BLaER1 treated with 17β-estradiol and CSF1 and Interleukin-3, amounts not matched to agents 10 nM and 100 nM (cell line): Measurements from ENCODE around the gene AKR1C2.
A peak's percentile ranks its signal among the peaks of the same experiment; 100 is the strongest.
"Not testable (repeated sequence)": the region's sequence is repeated elsewhere in the genome, so short reads cannot be mapped to it uniquely, and the experiment has no call there.

Source experiments
- H3K27ac ChIP-seq, 11 experiments: shearing (Covaris generic); formaldehyde crosslinking; 2 replicates each; pipeline ENCODE4 v1.8.1; 2022
- H3K27me3 ChIP-seq, 11 experiments: shearing (Covaris generic); formaldehyde crosslinking; 2 replicates each; pipeline ENCODE4 v1.8.1; 2022
- H3K36me3 ChIP-seq, 11 experiments: shearing (Covaris generic); formaldehyde crosslinking; 2 replicates each; pipeline ENCODE4 v1.8.1; 2022
- H3K4me1 ChIP-seq, 10 experiments: shearing (Covaris generic); formaldehyde crosslinking; 2 replicates each; pipeline ENCODE4 v1.8.1; 2022
- H3K4me2 ChIP-seq, 11 experiments: shearing (Covaris generic); formaldehyde crosslinking; 2 replicates each; pipeline ENCODE4 v1.8.1; 2022
- H3K4me3 ChIP-seq, 10 experiments: shearing (Covaris generic); formaldehyde crosslinking; 2 replicates each; pipeline ENCODE4 v1.8.1; 2022
- H3K9ac ChIP-seq, 11 experiments: shearing (Covaris generic); formaldehyde crosslinking; 2 replicates each; pipeline ENCODE4 v1.8.1; 2022
- H3K9me3 ChIP-seq, 11 experiments: shearing (Covaris generic); formaldehyde crosslinking; replicated peaks in 1 of 11; 2 replicates each; pipeline ENCODE4 v1.8.1; 2022
- H4K20me1 ChIP-seq, 11 experiments: shearing (Covaris generic); formaldehyde crosslinking; 2 replicates each; pipeline ENCODE4 v1.8.1; 2022
- Cebpa-rat ChIP-seq, 11 experiments: shearing (Covaris generic); IDR thresholded peaks; 2 replicates each; pipeline ENCODE4 v1.8.1; 2022

Gene AKR1C2

GRCh38 chr10:4990217-4990616 lies 13.4 kb downstream of the AKR1C2 start:
- peaks cover 0 to 6% (median 0%) of the 10 kb centered on the region in 11 experiments; a peak in 2 of 22 replicates for H3K9me3 ChIP-seq
- H3K36me3 ChIP-seq = no peaks in the 10 kb centered on the region
- H3K4me1 ChIP-seq = no peaks in the 10 kb centered on the region
- no peak overlapping the region for H3K27ac ChIP-seq
- TF ChIP-seq Cebpa-rat (IDR thresholded peaks at IDR 0.05) = no peak
- no peak overlapping the region for H3K9ac ChIP-seq
- no peak overlapping the region for H3K4me3 ChIP-seq
- H3K4me2 ChIP-seq = no peak overlapping the region
- H3K27me3 ChIP-seq = no peaks in the 10 kb centered on the region
- no peaks in the 10 kb centered on the region for H4K20me1 ChIP-seq

- not testable (repeated sequence) for H3K4me1 ChIP-seq, H3K36me3 ChIP-seq, H4K20me1 ChIP-seq, H3K4me2 ChIP-seq, H3K9ac ChIP-seq, H3K27ac ChIP-seq, H3K4me3 ChIP-seq, H3K9me3 ChIP-seq, H3K27me3 ChIP-seq
Observed at GRCh38 chr10:4988000-4988641, 15.5 kb downstream of the AKR1C2 start.

- Histone ChIP-seq H4K20me1 (no peaks in the 10 kb centered on the region), H3K27me3 (no peaks in the 10 kb centered on the region), H3K4me2 (no peak overlapping the region), H3K27ac (no peak overlapping the region), H3K36me3 (no peaks in the 10 kb centered on the region), H3K9ac (no peak overlapping the region), H3K4me1 (peaks cover 0 to 7% (median 3%) of the 10 kb centered on the region in 10 experiments; a peak in 7 of 20 replicates), H3K9me3 (peaks cover 0 to 6% (median 0%) of the 10 kb centered on the region in 11 experiments; a peak in 2 of 22 replicates), H3K4me3 (no peak overlapping the region)
- no peak for TF ChIP-seq Cebpa-rat (IDR thresholded peaks at IDR 0.05)
Observed at GRCh38 chr10:4984971-4985594, 18.6 kb downstream of the AKR1C2 start.

- no peaks in the 10 kb centered on the region for H3K36me3 ChIP-seq
- peaks cover 0 to 7% (median 3%) of the 10 kb centered on the region in 10 experiments; a peak in 7 of 20 replicates for H3K4me1 ChIP-seq
- no peaks in the 10 kb centered on the region for H3K27me3 ChIP-seq
- no peak overlapping the region for H3K4me2 ChIP-seq
- H4K20me1 ChIP-seq = no peaks in the 10 kb centered on the region
- H3K4me3 ChIP-seq = no peak overlapping the region
- peaks cover 0 to 6% (median 0%) of the 10 kb centered on the region in 11 experiments; a peak in 2 of 22 replicates for H3K9me3 ChIP-seq
- H3K27ac ChIP-seq = no peak overlapping the region
- TF ChIP-seq Cebpa-rat (IDR thresholded peaks at IDR 0.05) = no peak
- no peak overlapping the region for H3K9ac ChIP-seq
Observed at GRCh38 chr10:4984223-4984622, 19.4 kb downstream of the AKR1C2 start.

DNA sequence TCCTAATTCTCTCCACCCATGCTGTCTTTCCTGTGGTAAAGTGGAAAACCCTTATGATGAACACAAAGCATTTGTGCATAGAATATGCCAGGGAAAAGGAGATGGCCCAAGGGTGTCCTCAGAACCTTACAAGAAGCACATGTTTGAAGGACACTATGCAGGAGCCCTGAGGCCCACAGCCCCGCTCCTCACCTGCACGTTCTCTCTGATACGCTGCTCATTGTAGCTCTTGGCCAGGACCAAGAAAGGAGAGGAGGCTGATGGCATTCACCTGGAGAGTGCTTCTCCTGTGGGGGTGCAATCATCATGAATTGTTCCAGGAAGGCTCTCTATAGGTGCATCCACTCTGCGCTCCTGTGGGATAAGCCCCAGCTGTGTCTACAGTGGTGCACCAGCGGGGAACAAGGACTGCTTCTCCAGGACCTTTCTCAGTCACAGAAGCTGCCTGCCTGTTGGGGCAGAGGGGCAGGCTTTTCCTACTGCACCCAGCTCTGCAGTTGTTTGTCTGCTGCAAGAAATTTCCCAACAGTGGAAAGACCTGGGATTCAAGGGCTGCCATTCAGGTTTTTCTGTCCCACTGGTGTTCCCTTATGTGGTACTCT lies 19.9 kb downstream of the AKR1C2 start:
- no peak overlapping the region for H3K4me2 ChIP-seq
- TF ChIP-seq Cebpa-rat (IDR thresholded peaks at IDR 0.05) = no peak
- H3K4me3 ChIP-seq = no peak overlapping the region

GRCh38 chr10:4982764-4983226 lies 20.9 kb downstream of the AKR1C2 start:
- Histone ChIP-seq H3K9me3 (peaks cover 0 to 6% (median 0%) of the 10 kb centered on the region in 11 experiments; a peak in 2 of 22 replicates), H3K4me2 (no peak overlapping the region), H3K9ac (no peak overlapping the region), H4K20me1 (no peaks in the 10 kb centered on the region), H3K4me3 (no peak overlapping the region), H3K27ac (no peak overlapping the region), H3K36me3 (no peaks in the 10 kb centered on the region), H3K4me1 (peaks cover 0 to 7% (median 3%) of the 10 kb centered on the region in 10 experiments; a peak in 7 of 20 replicates), H3K27me3 (no peaks in the 10 kb centered on the region)
- no peak for TF ChIP-seq Cebpa-rat (IDR thresholded peaks at IDR 0.05)

More for the DNA sequence above, 19.9 kb downstream of the AKR1C2 start:
- Histone ChIP-seq H3K27me3 (no peaks in the 10 kb centered on the region), H3K4me1 (peaks cover 0 to 7% (median 3%) of the 10 kb centered on the region in 10 experiments; a peak in 7 of 20 replicates), H3K27ac (no peak overlapping the region), H3K36me3 (no peaks in the 10 kb centered on the region), H3K9me3 (peaks cover 0 to 6% (median 0%) of the 10 kb centered on the region in 11 experiments; a peak in 2 of 22 replicates), H3K9ac (no peak overlapping the region), H4K20me1 (no peaks in the 10 kb centered on the region)

DNA sequence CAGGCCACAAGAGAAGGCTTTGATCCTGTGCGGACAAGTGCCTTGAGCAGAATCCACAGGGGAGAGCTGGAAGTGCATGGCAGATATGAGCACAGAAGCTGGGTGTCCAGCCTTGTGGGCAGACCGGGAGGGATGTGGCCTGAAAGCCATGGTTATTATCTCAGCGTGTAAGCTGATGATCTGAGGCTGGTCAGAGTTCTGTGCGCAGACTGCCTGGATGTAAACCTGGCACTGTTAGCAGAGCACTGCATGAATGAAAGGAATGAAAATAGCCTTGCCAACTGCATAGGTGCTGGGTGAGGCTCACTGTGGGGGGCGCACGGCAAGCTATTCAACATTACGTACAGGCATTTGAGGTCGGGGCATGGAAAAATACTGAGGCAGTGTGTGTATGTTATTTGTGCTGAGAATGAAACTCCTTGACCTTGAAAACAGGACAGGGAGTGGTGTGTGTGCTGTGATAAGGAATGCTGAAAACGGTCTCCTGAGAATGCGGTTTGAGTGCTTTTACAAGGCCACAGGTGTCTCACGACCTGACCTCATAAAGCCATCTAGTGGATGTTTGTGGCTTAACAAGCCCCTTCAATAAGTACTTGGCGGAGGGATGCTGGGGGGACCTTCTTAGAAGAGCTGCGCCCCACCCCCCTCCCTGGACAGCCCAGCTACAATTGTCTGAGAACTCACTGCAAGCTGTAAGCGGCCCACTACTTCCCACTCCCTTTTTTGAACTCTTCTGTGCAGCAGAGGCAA lies 21.8 kb downstream of the AKR1C2 start:
- H3K27me3 ChIP-seq = no peaks in the 10 kb centered on the region
- no peak overlapping the region for H3K4me3 ChIP-seq
- H3K9ac ChIP-seq = no peak overlapping the region
- H3K27ac ChIP-seq = no peak overlapping the region
- peaks cover 0 to 7% (median 3%) of the 10 kb centered on the region in 10 experiments; a peak in 7 of 20 replicates for H3K4me1 ChIP-seq
- no peak for TF ChIP-seq Cebpa-rat (IDR thresholded peaks at IDR 0.05)
- peak overlapping the region in 6 of 11 experiments; percentile 6 to 44 (median 24); a peak in 8 of 22 replicates for H3K4me2 ChIP-seq
- H4K20me1 ChIP-seq = no peaks in the 10 kb centered on the region
- no peaks in the 10 kb centered on the region for H3K36me3 ChIP-seq
- peaks cover 0 to 6% (median 0%) of the 10 kb centered on the region in 11 experiments; a peak in 2 of 22 replicates for H3K9me3 ChIP-seq

GRCh38 chr10:4980793-4981192 lies 22.9 kb downstream of the AKR1C2 start:
- TF ChIP-seq Cebpa-rat (IDR thresholded peaks at IDR 0.05) = no peak
- H3K9me3 ChIP-seq = no peaks in the 10 kb centered on the region
- no peak overlapping the region for H3K4me3 ChIP-seq
- peaks cover 0 to 7% (median 3%) of the 10 kb centered on the region in 10 experiments; a peak in 7 of 20 replicates for H3K4me1 ChIP-seq
- H3K36me3 ChIP-seq = no peaks in the 10 kb centered on the region
- H3K27ac ChIP-seq = no peak overlapping the region
- no peaks in the 10 kb centered on the region for H4K20me1 ChIP-seq
- no peaks in the 10 kb centered on the region for H3K27me3 ChIP-seq
- no peak overlapping the region for H3K9ac ChIP-seq
- no peak overlapping the region for H3K4me2 ChIP-seq

- H3K4me2 ChIP-seq = no peak overlapping the region
- peaks cover 0 to 7% (median 3%) of the 10 kb centered on the region in 10 experiments; a peak in 7 of 20 replicates for H3K4me1 ChIP-seq
- TF ChIP-seq Cebpa-rat (IDR thresholded peaks at IDR 0.05) = no peak
- no peaks in the 10 kb centered on the region for H3K36me3 ChIP-seq
- H3K27me3 ChIP-seq = no peaks in the 10 kb centered on the region
- H3K4me3 ChIP-seq = no peak overlapping the region
- H3K27ac ChIP-seq = no peak overlapping the region
- H3K9me3 ChIP-seq = no peaks in the 10 kb centered on the region
- H3K9ac ChIP-seq = no peak overlapping the region
- H4K20me1 ChIP-seq = no peaks in the 10 kb centered on the region
Observed at GRCh38 chr10:4978870-4979269, 24.8 kb downstream of the AKR1C2 start.
